Left lung (tissue), 10 donors: Measurements from ENCODE around the gene DNAH1. TPM values are rescaled to one million over a fixed set of nuclear protein-coding genes. Genes with fewer than 3 reads are reported as not detected.

Source experiments
- ATAC-seq: fragments of 200-7000 bp; cut with Tn5 transposase; one replicate; pipeline ENCODE4 v1.9.1; 2020; ENCODE audit warnings: moderate library complexity
- DNase-seq, 4 donors: peaks; one replicate each; pipeline ENCODE4 v3.0.0-alpha.2; 2013 to 2020
- H3K27ac ChIP-seq, 2 donors: fragments of 200-600 bp; sonication (generic) in 1 of 2; one replicate each; pipeline versions ENCODE4 v1.5.0 to v1.8.0; 2020 to 2021
- H3K27me3 ChIP-seq, 2 donors: fragments of 200-600 bp; sonication (generic) in 1 of 2; one replicate each; pipeline versions ENCODE4 v1.5.0 to v1.8.0; 2020 to 2021
- H3K36me3 ChIP-seq, 2 donors: fragments of 200-600 bp; sonication (generic) in 1 of 2; one replicate each; pipeline versions ENCODE4 v1.5.0 to v1.8.0; 2020 to 2021
- H3K4me1 ChIP-seq, 2 donors: fragments of 200-600 bp; one replicate each; pipeline ENCODE4 v1.8.0; 2021
- H3K4me3 ChIP-seq, 2 donors: fragments of 200-600 bp; sonication (generic) in 1 of 2; one replicate each; pipeline versions ENCODE4 v1.5.0 to v1.8.0; 2020 to 2021; ENCODE audit warnings: mild to moderate bottlenecking in 1 of 2
- H3K9me3 ChIP-seq, 2 donors: fragments of 200-600 bp; sonication (generic) in 1 of 2; one replicate each; pipeline versions ENCODE4 v1.5.0 to v1.8.0; 2020 to 2021
- CTCF ChIP-seq, 2 donors: fragments of 200-600 bp; sonication (generic) in 1 of 2; IDR thresholded peaks; one replicate each; pipeline versions ENCODE4 v1.5.0 to v1.8.0; 2021; ENCODE audit warnings: antibody characterized with exemption in 2 of 2
- intact Hi-C, 2 donors: fragments of 100-400 bp; cut with DNase I; formaldehyde crosslinking; loops; one replicate each; pipeline versions ENCODE4 v1.11.2 to v1.14.2; 2022
- polyA plus RNA-seq, 6 donors: library from polyadenylated mRNA; unstranded; fragments of 120-200 nt; gene quantifications; one replicate each; pipeline ENCODE4 v1.2.1, GENCODE V29; 2013; ENCODE audit not compliant: insufficient read length in 6 of 6
- total RNA-seq, 2 donors: library from RNA; stranded (reverse); fragmentation: NEBNext Ultra II Directional; extraction: Animal tissue kit (Norgen Biotek cat#: 25700); gene quantifications; one replicate each; pipeline ENCODE4 v1.2.1, GENCODE V29; 2021
- donor health status: DM: no; HTN: yes; CAD: no.
- donor health status: DM: no; HTN: no; CAD: no.

The DNAH1 gene
- total and polyA plus RNA-seq, 8 donors = 6.5 to 14.0 (median 9.9) TPM

- peaks cover 0 to 32% of the 10 kb centered on the region in 2 donors for H3K4me1 ChIP-seq
These were observed 121.4 kb downstream of the DNAH1 start for GRCh38 chr3:52437326-52438103.

GRCh38 chr3:52438104-52438376 is 121.9 kb downstream of the DNAH1 start:
- DNase-seq (no peak), ATAC-seq (no peak)
- Histone ChIP-seq H3K9me3 (no peaks in the 10 kb centered on the region), H3K4me1 (peaks cover 0 to 28% of the 10 kb centered on the region in 2 donors), H3K4me3 (no peak overlapping the region), H3K27me3 (no peaks in the 10 kb centered on the region), H3K27ac (peak overlapping the region in 1 of 2 donors; percentile 13), H3K36me3 (no peaks in the 10 kb centered on the region)
- intact Hi-C loops = no loop called here
- no peak for TF ChIP-seq CTCF (IDR thresholded peaks at IDR 0.05)

More at GRCh38 chr3:52437326-52438103, 121.4 kb downstream of the DNAH1 start:
- Histone ChIP-seq H3K36me3 (no peaks in the 10 kb centered on the region), H3K27me3 (no peaks in the 10 kb centered on the region), H3K27ac (peak overlapping the region in 1 of 2 donors; percentile 13), H3K9me3 (no peaks in the 10 kb centered on the region), H3K4me3 (no peak overlapping the region)
- ATAC-seq (peak; percentile 14), DNase-seq (peak in 2 of 4 donors; percentile 30 to 64)
- intact Hi-C loops = no loop called here
- no peak for TF ChIP-seq CTCF (IDR thresholded peaks at IDR 0.05)

- H3K27ac ChIP-seq = no peak overlapping the region
- H3K4me3 ChIP-seq = no peak overlapping the region
- DNase-seq (no peak), ATAC-seq (no peak)
- peaks cover 0 to 22% of the 10 kb centered on the region in 2 donors for H3K4me1 ChIP-seq
- no peaks in the 10 kb centered on the region for H3K27me3 ChIP-seq
- no peak for TF ChIP-seq CTCF (IDR thresholded peaks at IDR 0.05)
- H3K9me3 ChIP-seq = no peaks in the 10 kb centered on the region
- intact Hi-C loops = no loop called here
- H3K36me3 ChIP-seq = no peaks in the 10 kb centered on the region
These were observed 122.7 kb downstream of the DNAH1 start for GRCh38 chr3:52438579-52439425.

- Histone ChIP-seq H3K4me3 (no peak overlapping the region), H3K27ac (no peak overlapping the region), H3K36me3 (no peaks in the 10 kb centered on the region), H3K9me3 (no peaks in the 10 kb centered on the region), H3K4me1 (peaks cover 0 to 16% of the 10 kb centered on the region in 2 donors), H3K27me3 (no peaks in the 10 kb centered on the region)
- intact Hi-C loops = loop anchor here in 1 of 2 donors (10.0 kb wide), 1 partner anchor 205 kb away; the partner anchor contains the start of gene TWF2
- no peak for TF ChIP-seq CTCF (IDR thresholded peaks at IDR 0.05)
- no peak for ATAC-seq
- DNase-seq = peak in 1 of 4 donors; percentile 74
These were observed 123.5 kb downstream of the DNAH1 start for GRCh38 chr3:52439426-52440248.
